Hepatocyte (in vitro differentiated cells): ENCODE data around the gene WNT8B. TPM values are rescaled to one million over a fixed set of nuclear protein-coding genes. Genes with fewer than 3 reads are reported as not detected.

Experiments
- DNase-seq: peaks from one replicate; pipeline ENCODE4 v3.0.0-alpha.2; 2016; ENCODE audit warnings: low spot score
- H2AFZ ChIP-seq: fragments of 200-600 bp; sonication (generic); 2 replicates; pipeline ENCODE4 v1.6.0; 2016; ENCODE audit warnings: antibody characterized with exemption, mild to moderate bottlenecking
- H3K27ac ChIP-seq: fragments of 200-600 bp; sonication (generic); 2 replicates; pipeline ENCODE4 v1.5.1; 2016; ENCODE audit warnings: mild to moderate bottlenecking
- H3K27me3 ChIP-seq: fragments of 200-600 bp; sonication (generic); 2 replicates; pipeline ENCODE4 v1.6.1; 2016
- H3K36me3 ChIP-seq: fragments of 200-600 bp; sonication (generic); replicated peaks from 2 replicates; pipeline ENCODE4 v1.5.1; 2016; ENCODE audit warnings: low read depth; ENCODE audit not compliant: insufficient read depth
- H3K4me1 ChIP-seq: fragments of 200-600 bp; sonication (generic); 2 replicates; pipeline ENCODE4 v1.5.1; 2016; ENCODE audit warnings: mild to moderate bottlenecking, moderate library complexity; ENCODE audit not compliant: insufficient read depth
- H3K4me2 ChIP-seq: fragments of 200-600 bp; sonication (generic); 2 replicates; pipeline ENCODE4 v1.6.0; 2016
- H3K4me3 ChIP-seq: fragments of 200-600 bp; sonication (generic); 2 replicates; pipeline ENCODE4 v1.5.1; 2016; ENCODE audit warnings: mild to moderate bottlenecking
- H3K79me2 ChIP-seq: fragments of 200-600 bp; sonication (generic); 2 replicates; pipeline ENCODE4 v1.6.0; 2017; ENCODE audit warnings: mild to moderate bottlenecking
- H3K9me2 ChIP-seq: fragments of 200-600 bp; sonication (generic); replicated peaks from 2 replicates; pipeline ENCODE4 v1.6.0; 2017; ENCODE audit warnings: mild to moderate bottlenecking; ENCODE audit not compliant: insufficient read depth
- H3K9me3 ChIP-seq: fragments of 200-600 bp; sonication (generic); 2 replicates; pipeline ENCODE4 v1.5.1; 2016; ENCODE audit warnings: low read depth, mild to moderate bottlenecking
- H4K20me1 ChIP-seq: fragments of 200-600 bp; sonication (generic); 2 replicates; pipeline ENCODE4 v1.6.0; 2016; ENCODE audit warnings: mild to moderate bottlenecking; ENCODE audit not compliant: insufficient read depth, poor library complexity, severe bottlenecking
- EZH2 ChIP-seq: fragments of 200-600 bp; sonication (generic); IDR thresholded peaks from 2 replicates; pipeline ENCODE4 v1.6.1; 2016; ENCODE audit warnings: antibody characterized with exemption, mild to moderate bottlenecking, borderline replicate concordance
- EZH2phosphoT487 ChIP-seq: fragments of 200-600 bp; sonication (generic); IDR thresholded peaks from one replicate; pipeline ENCODE4 v1.6.1; 2018; ENCODE audit warnings: antibody characterized with exemption, mild to moderate bottlenecking, low read depth, moderate library complexity; ENCODE audit not compliant: unreplicated experiment, severe bottlenecking
- WGBS: methylation state at CpG from one replicate; pipeline ENCODE4 v1.1.6; 2016; ENCODE audit warnings: low lambda C conversion rate; ENCODE audit errors: missing lambda C conversion rate; 5-methylcytosine and 5-hydroxymethylcytosine counted together
- polyA plus RNA-seq: library from polyadenylated mRNA; unstranded; fragments of >200 nt; fragmentation: Nextera tagmentation; extraction: Ambion mirVana; gene quantifications from 2 replicates; pipeline ENCODE4 v1.2.1, GENCODE V29; 2016
- total RNA-seq: library from RNA; depleted of rRNA; stranded (reverse); fragments of >200 nt; gene quantifications from 2 replicates; pipeline ENCODE4 v1.2.3, GENCODE V29; 2014
- TF ChIP-seq, protein P1 (sequence below): fragments of 200-600 bp; sonication (generic); IDR thresholded peaks from 2 replicates; pipeline ENCODE4 v1.5.1; 2016; ENCODE audit warnings: antibody characterized with exemption, mild to moderate bottlenecking; ENCODE audit not compliant: poor library complexity

WNT8B gene
- total and polyA plus RNA-seq, 2 experiments from 2014 or later, result not detected

DNA sequence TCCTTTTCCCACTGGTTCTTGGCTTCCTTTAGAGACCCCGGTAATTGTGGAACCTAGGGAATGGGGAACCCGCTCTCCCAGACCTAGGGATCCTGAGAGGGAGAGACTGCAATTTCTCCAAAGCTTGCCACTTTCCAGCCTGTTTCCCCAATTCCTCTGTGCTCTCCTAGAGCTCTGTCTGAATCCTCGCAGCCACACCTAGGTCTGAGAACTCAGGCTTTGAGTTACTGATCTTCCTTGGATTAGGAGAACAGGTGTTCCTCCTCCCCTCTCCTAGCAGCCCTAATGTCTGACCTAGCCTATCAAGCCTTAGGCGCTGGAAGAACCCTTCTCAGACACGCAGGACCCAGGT is 20.0 kb downstream of the WNT8B start:
- no peaks in the 10 kb centered on the region for H3K9me2 ChIP-seq
- H2AFZ ChIP-seq, result no peak overlapping the region
- DNase-seq, result no peak
- H3K4me1 ChIP-seq, result peaks cover 11% of the 10 kb centered on the region
- no peak overlapping the region for H3K4me3 ChIP-seq
- H4K20me1 ChIP-seq, result no peaks in the 10 kb centered on the region
- peaks cover 46% of the 10 kb centered on the region for H3K27me3 ChIP-seq
- H3K4me2 ChIP-seq, result peak overlapping the region; percentile 96
- H3K9me3 ChIP-seq, result no peaks in the 10 kb centered on the region
- 25% methylated on average over 5 of the region's 5 CpGs for WGBS
- H3K36me3 ChIP-seq, result no peaks in the 10 kb centered on the region
- no peak overlapping the region for H3K27ac ChIP-seq
- no peaks in the 10 kb centered on the region for H3K79me2 ChIP-seq
- no peak for TF ChIP-seq EZH2
- no peak for TF ChIP-seq EZH2phosphoT487
- TF ChIP-seq, protein P1, sequence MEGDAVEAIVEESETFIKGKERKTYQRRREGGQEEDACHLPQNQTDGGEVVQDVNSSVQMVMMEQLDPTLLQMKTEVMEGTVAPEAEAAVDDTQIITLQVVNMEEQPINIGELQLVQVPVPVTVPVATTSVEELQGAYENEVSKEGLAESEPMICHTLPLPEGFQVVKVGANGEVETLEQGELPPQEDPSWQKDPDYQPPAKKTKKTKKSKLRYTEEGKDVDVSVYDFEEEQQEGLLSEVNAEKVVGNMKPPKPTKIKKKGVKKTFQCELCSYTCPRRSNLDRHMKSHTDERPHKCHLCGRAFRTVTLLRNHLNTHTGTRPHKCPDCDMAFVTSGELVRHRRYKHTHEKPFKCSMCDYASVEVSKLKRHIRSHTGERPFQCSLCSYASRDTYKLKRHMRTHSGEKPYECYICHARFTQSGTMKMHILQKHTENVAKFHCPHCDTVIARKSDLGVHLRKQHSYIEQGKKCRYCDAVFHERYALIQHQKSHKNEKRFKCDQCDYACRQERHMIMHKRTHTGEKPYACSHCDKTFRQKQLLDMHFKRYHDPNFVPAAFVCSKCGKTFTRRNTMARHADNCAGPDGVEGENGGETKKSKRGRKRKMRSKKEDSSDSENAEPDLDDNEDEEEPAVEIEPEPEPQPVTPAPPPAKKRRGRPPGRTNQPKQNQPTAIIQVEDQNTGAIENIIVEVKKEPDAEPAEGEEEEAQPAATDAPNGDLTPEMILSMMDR, result no peak

DNA sequence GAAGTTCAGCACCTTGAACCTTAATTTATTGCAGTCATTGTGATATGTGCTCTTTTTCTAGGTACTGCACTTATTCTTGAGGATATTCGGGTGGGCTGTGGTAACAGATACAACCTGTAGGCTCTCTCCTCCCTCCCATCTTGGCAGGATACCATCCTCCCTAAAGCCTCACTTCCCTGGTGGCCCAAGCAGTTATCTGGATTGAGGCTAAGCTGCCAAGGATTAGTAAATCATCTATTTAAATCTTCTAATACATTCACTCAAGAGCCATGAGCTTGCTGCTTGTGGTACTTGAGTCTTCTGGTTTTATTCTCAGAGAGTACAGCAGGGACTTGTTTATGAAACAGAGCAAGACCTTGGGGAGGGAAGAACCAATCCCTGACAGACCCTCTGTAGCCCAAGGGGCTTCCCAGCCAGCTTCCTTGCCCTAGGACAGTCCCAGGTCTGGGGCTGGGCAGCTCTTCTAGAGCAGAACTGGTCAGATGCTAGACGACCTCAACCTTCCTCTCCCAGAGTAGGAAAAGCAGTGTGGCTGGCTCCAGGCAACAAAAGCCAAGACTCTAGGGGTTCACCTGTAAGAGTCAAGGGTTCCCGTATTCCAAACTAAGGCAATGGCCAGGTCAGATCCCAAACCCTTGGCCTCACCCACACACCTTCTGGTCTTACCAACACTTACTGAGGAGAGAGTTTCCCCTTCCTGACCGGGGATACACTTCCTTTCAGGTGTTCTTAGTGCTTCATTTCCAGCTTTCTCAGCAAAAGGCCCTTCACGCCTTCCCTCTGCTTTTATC is 21.3 kb downstream of the WNT8B start:
- Histone ChIP-seq H2AFZ (no peak overlapping the region), H3K36me3 (no peaks in the 10 kb centered on the region), H3K4me1 (peaks cover 11% of the 10 kb centered on the region), H3K9me3 (no peaks in the 10 kb centered on the region), H3K4me3 (no peak overlapping the region), H3K4me2 (no peak overlapping the region), H3K27me3 (peaks cover 44% of the 10 kb centered on the region), H3K9me2 (no peaks in the 10 kb centered on the region), H3K79me2 (no peaks in the 10 kb centered on the region), H3K27ac (no peak overlapping the region), H4K20me1 (no peaks in the 10 kb centered on the region)
- no peak for DNase-seq
- 82% methylated on average over 5 of the region's 5 CpGs for WGBS
- TF ChIP-seq EZH2phosphoT487 (no peak), EZH2 (no peak)
- TF ChIP-seq, protein P1, result no peak

DNA sequence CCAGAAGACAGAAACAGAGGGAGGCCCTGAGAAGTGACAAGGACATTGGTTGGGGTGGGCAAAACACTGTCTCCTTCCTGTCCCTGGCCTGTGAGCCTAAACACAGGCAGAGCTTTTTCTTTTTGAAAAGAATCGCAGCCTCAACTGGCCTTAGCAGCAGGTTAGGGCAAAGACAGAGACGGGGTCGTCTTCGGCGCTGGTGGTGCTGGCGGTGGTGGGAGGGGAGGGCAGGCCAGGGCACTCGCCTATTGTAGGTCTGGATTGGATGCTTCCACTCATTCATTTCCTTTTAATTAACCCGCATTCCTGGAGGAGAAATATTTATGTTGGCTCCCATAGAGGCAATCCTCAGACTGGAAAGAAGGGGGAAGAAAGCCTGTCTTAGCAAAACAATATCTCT is 22.6 kb downstream of the WNT8B start:
- H2AFZ ChIP-seq, result no peak overlapping the region
- peaks cover 31% of the 10 kb centered on the region for H3K27me3 ChIP-seq
- H3K27ac ChIP-seq, result no peak overlapping the region
- no peaks in the 10 kb centered on the region for H3K79me2 ChIP-seq
- H4K20me1 ChIP-seq, result no peaks in the 10 kb centered on the region
- 55% methylated on average over 8 of the region's 8 CpGs for WGBS
- H3K4me1 ChIP-seq, result peaks cover 11% of the 10 kb centered on the region
- no peaks in the 10 kb centered on the region for H3K9me3 ChIP-seq
- DNase-seq, result no peak
- H3K9me2 ChIP-seq, result no peaks in the 10 kb centered on the region
- H3K4me3 ChIP-seq, result no peak overlapping the region
- no peaks in the 10 kb centered on the region for H3K36me3 ChIP-seq
- H3K4me2 ChIP-seq, result no peak overlapping the region
- TF ChIP-seq EZH2 (no peak), EZH2phosphoT487 (no peak)
- TF ChIP-seq, protein P1, result no peak
